Measurements from ENCODE around the gene FAM8A1. TPM values are rescaled to one million over a fixed set of nuclear protein-coding genes. Genes with fewer than 3 reads are reported as not detected.

Gene FAM8A1
- total RNA-seq, 6 experiments from 2014 or later = 27.5 to 51.4 (median 41.3) TPM

GRCh38 chr6:17656092-17656491, 56.0 kb downstream of the FAM8A1 start:
- Histone ChIP-seq H3K4me3 (no peak overlapping the region), H3K36me3 (peaks cover 0 to 15% (median 5%) of the 10 kb centered on the region in 4 donors), H3K4me1 (no peaks in the 10 kb centered on the region), H3K9me3 (no peaks in the 10 kb centered on the region), H3K27me3 (no peaks in the 10 kb centered on the region), H3K27ac (no peak overlapping the region)
- DNase-seq (no peak), ATAC-seq (no peak)
- 80% methylated on average over 1 of the region's 1 CpG for WGBS (ENCODE audit: insufficient coverage, low coverage, low lambda C conversion rate, missing lambda C conversion rate)
- intact Hi-C loops (cut with DNase I) = no loop called here
- TF ChIP-seq POLR2A (IDR thresholded peaks at IDR 0.05) (no peak), CTCF (IDR thresholded peaks at IDR 0.05) (no peak)

- WGBS (ENCODE audit: insufficient coverage, low coverage, low lambda C conversion rate, missing lambda C conversion rate) = 88% methylated on average over 2 of the region's 3 CpGs
These were observed 56.5 kb downstream of the FAM8A1 start for GRCh38 chr6:17656644-17657043.

More at GRCh38 chr6:17656644-17657043, 56.5 kb downstream of the FAM8A1 start:
- H3K36me3 ChIP-seq = peaks cover 0 to 21% (median 6%) of the 10 kb centered on the region in 4 donors
- no peaks in the 10 kb centered on the region for H3K9me3 ChIP-seq
- H3K27ac ChIP-seq = no peak overlapping the region
- H3K4me1 ChIP-seq = no peaks in the 10 kb centered on the region
- no peak for TF ChIP-seq CTCF (IDR thresholded peaks at IDR 0.05)
- no peak for TF ChIP-seq POLR2A (IDR thresholded peaks at IDR 0.05)
- no peak overlapping the region for H3K4me3 ChIP-seq
- H3K27me3 ChIP-seq = no peaks in the 10 kb centered on the region
- intact Hi-C loops (cut with DNase I) = no loop called here
- ATAC-seq (no peak), DNase-seq (no peak)

Small RNA genes lying within 50 kb of the gene (small RNA-seq; reads per million reads assigned to genes)
- gene RNU6-190P (0 reads per million in 2 experiments), gene SUMO2P13 (0 reads per million in 2 experiments)

Other genes with a start within 250 kb of the FAM8A1 start
- 1 to 10 TPM; 2.1 to 7.4 (median 6.1) TPM for gene CAP2, start 206.7 kb upstream of the FAM8A1 start, total RNA-seq
- gene NUP153, start 106.6 kb downstream of the FAM8A1 start, total RNA-seq = 10 to 100 TPM; 14.6 to 20.8 (median 19.0) TPM

Data from right lobe of liver (tissue), 6 donors.